HG03064 (cell line): ENCODE measurements around the gene BICD2.

Experiments used
- ATAC-seq: cut with Tn5 transposase; IDR thresholded peaks from one replicate; pipeline ENCODE4 v1.9.1; 2021; ENCODE audit warnings: low read depth; ENCODE audit not compliant: unreplicated experiment

Gene BICD2

DNA sequence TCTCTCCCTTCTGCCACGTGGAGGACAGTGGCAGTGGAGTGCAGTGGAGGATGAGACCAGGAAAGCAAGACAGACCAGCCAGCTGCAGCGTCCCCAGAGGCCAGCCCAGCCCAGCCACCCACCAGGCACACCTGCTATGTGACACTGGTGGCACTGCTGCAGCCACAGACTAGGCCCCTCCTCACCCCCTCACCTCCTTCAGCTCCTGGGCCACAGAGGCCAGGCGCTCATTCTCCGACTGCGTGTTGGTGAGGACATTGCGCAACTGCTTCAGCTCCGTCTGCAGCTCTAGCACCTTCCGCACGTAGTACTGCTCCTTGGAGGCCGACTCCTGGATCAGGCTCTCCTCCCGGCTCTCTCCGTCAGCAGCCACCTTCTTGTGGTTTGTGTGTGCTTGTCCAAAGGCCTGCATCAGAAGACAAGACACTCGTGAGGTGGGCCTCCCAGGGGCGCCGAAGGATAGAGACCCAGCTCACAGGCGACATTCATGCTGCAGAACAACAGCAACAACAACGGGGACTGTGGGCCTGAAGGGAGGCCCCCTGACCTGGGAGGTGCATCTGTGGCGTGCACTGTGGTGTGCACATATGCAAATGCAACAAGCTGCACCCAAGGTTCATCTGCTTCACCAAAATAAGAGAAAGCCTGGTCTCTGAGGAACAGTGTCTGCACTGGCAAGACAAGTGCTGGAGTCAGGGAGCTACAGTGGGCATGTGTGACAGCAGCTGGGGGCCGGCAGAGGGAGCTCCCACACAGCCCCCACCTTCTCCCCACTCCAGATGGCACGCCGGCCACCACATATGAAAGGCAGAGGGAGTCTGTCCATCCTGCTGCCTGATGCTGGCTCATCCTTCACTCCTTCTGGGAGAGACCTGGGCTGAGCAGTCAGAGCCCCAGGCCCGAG, 35.5 kb downstream of the BICD2 start:
- no peak for ATAC-seq

- ATAC-seq, result no peak
Observed at GRCh38 chr9:92727716-92728700, 36.6 kb downstream of the BICD2 start.

- no peak for ATAC-seq
Observed at GRCh38 chr9:92726971-92727715, 37.5 kb downstream of the BICD2 start.

GRCh38 chr9:92726348-92726747, 38.3 kb downstream of the BICD2 start:
- ATAC-seq, result no peak

DNA sequence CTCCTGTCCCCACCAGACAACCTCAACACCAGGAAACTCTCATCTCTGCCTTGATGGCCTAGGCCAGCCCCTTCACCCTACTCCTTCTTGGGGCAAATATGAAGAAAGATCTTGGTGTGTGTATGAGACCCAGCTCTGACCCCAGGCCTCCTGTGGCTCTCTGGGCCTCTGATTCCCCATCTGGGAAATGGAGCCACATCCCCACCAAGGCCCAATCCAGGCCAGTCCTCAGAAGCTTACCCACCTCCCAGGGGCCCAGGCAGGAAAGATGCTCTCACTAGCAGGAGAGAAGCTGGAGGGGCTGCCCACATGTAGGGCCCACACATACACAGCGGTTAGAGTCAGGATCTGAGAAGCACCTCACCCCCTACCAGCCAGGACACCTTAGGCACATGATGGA, 38.9 kb downstream of the BICD2 start:
- ATAC-seq, result no peak

DNA sequence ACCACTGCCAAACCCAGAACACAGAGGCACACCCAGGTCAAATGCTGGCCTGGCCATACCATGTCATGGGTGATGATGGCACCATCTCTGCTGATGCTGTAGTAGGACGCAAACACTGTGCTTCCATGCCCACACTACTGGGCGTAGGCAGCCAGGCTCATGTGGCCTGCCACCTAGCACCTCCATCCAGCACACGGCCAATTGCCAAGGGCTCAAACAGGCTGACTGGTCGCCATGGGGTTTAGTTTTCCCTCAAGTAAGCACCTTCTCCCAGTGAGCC, 39.4 kb downstream of the BICD2 start:
- no peak for ATAC-seq

DNA sequence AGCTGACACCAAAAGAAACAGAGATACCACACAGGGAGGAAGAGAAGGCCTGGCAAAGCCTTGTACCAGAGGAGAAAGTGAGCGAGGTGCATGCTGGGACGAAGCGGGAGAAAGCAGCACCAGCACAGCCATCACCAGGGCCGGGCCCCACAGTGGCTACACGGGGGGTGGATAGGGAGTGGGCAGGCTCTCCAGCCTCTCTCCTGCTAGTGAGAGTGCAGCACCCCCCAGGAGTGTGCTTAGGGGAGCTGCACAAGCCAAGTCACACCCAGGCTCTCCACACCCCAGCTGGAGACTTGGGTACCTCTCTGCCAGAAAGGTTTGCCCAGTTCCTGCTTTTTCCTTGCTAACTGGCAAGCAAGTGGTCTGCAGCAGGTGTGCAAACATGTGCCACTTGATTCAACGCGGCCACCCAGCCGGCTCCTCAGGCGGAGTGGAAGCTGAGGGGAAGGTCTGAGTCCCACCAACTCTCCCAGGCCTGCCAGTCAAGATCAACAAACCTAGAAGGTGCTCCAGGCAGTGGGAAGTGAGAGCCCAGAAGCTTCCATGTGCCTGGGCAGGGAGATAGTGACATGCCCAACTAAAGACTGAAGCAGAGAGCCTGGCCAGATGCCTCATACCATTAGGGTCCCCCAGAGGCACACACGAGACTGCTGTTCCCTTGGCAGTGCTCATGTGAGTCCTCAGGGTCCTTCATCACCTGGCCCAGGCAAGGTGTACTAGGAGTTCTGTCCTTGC, 39.9 kb downstream of the BICD2 start:
- ATAC-seq, result no peak

DNA sequence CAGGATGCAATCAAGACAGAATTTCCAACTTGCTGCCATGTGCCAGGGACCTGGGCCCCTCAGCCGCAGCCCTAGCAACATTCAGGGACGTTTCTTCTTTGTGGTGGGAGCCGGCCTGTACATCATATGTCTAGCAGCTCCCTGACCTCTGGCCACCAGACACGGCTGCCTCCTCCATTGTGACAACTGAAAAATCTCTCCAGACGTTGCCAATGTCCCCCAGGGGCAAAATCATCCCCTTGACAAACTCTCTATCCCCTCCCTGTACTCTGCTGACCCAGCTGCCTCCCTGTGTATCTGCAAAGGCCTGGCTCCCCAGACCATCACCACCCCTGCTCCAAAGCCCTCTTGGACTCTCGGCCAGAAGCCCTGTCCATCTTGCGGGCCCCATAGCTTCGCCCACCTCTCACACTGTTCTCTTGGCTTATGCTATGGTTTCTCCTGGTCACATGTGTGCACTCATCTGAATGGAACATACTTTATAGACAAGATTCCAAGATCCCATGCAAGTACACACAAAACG, 40.8 kb downstream of the BICD2 start:
- no peak for ATAC-seq

- ATAC-seq, result no peak
Observed at GRCh38 chr9:92723299-92723625, 41.4 kb downstream of the BICD2 start.

GRCh38 chr9:92722386-92723298, 42.0 kb downstream of the BICD2 start:
- no peak for ATAC-seq

DNA sequence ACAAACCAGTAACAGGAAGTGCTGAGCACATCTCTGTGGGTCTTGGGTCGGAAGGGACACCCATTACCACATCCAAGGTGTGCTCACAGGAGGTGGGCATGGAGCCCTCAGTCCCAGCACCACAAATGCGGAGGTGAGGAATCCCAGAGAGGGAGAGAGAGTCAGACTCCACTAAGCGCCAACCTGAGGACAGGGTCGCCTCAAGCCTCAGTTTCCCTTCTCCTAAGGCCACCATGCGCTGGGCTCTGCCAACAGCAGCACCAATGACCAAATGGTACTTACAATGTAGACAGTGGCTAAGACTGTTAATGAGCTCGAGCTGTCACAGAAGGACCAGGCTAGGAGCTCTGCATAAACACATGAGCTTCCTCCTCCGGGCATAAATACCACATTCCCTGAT, 43.1 kb downstream of the BICD2 start:
- ATAC-seq, result no peak

- no peak for ATAC-seq
Observed at GRCh38 chr9:92720807-92721535, 43.7 kb downstream of the BICD2 start.

GRCh38 chr9:92720209-92720765, 44.3 kb downstream of the BICD2 start:
- no peak for ATAC-seq

DNA sequence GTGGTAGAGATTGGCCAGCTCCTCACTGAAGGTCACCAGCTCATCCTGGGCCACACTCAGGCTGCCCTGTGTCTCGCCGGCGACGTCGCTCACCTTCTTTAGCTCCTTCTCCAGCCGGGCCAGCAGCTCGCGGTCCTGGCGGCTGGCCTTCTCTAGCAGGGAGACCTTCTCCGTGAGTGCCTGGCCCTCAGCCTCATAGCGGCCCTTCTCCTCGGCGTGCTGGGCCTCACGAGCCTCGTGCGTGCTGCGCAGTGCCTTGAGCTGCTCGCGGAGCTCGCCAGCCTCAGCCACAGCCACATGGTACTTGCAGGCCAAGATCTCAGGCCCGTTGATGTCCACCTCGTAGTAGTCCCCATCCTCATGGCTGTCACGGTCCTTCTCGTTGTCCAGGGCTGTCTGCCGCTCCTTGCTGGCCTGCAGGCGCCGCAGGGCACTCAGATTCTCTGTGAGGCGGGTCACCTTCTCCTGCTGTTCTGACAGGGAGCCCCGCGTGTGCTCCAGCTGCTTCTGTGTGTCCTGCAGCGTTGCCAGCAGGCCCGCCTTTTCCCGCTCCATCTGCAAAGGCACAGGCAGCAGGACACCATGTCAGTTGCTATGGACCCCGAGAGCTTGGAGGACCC, 45.5 kb downstream of the BICD2 start:
- ATAC-seq, result no peak

DNA sequence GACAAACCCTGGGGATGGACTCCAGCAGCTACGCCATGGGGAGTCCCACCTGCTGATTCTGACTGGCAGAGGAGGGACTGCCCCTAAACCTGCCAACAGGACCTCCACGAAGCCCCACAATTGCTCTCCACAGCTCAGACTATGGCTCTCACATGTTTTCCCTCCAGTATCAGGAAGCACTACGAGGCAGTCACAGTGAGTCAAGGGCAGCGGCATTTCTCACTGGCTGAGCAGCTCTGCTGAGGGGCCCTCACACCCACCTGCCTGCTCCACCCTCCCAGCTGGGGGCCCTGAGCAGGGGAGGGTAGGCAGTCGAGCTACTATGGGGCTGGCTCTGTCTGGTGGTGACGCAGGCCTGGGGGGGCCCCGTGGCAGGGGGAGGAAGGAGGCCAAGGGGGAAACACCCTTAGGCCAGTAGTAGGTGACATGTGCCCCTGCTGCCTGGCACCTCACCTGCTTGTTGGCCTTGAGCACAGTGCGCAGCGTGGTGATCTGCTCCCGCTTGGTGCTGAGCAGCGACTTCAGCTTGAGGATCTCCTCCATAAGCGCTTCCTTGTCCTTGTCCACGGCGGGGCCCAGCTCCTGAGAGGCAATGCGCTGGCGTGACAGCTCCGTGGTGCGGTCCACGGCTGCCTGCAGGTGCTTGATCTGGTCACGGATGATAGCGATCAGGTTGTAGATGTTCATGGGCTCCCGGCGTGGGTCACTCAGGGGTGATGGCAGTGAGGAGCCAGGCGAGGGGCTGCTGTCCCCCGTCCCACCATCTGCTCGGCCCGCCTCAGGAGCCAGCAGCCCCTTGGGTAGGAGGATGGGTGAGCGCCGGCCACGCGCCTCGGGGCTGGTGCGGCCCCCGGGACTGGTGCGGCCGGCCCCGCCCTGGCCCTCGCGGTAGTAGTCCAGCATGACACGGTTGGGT, 46.3 kb downstream of the BICD2 start:
- ATAC-seq, result no peak

DNA sequence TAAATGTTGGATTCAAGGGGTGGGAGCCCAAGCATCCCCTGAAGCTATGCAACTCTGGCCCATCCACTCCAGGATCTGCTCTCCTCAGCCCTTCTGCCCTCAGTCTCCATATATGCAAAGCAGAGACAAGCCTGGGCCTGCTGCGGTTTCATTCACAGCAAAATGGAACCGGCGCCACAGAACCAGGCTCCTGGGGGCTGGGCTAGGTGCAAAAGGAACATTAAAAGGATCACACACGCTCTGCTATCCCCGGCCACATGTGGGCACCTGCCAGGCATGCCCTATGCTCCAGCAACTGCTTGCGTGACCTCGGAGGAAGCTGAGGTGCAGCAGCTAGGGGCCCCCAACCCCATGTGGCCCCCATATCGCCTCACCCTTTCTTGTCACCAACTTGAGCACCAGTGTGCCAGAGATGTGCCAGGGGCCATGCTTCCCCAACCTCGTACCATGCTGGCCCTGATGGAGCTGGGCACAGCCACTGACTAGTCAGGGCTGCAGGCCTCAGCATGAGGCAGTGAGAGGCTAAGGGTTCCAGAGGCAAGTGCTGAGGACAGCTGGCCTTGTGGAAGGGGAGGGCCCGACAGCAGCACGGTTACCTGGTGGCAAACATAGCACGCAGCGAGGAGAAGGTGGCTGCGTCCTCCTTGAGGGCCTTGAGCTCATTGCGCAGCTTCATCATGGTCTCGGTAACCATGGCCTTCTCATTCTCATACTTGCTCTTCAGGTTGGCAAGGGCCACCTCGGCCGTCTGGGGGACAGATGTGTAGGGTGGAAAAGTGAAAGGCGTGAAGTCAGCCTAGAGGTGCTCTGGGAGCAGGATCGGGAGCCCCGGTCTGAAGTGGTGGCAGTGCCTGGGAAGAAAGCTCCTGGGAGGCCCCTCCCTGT, 47.2 kb downstream of the BICD2 start:
- no peak for ATAC-seq
